ENCODE results near the gene PDZD2. TPM values are rescaled to one million over a fixed set of nuclear protein-coding genes. Genes with fewer than 3 reads are reported as not detected.

PDZD2 gene
- total RNA-seq, 1 donor from 2014 or later: 1.1 TPM

GRCh38 chr5:31832966-31833365 is 194.0 kb downstream of the PDZD2 start:
- Mint-ChIP-seq H3K4me1 (no peaks in the 10 kb centered on the region), H3K4me3 (no peak overlapping the region), H3K27me3 (ENCODE audit: insufficient read depth, low read depth) (no peaks in the 10 kb centered on the region), H3K9me3 (peaks cover 13% of the 10 kb centered on the region), H3K27ac (no peak overlapping the region), H3K36me3 (no peaks in the 10 kb centered on the region)
- no peak overlapping the region for H3K4me3 ChIP-seq
- no peak overlapping the region for H3K27ac ChIP-seq
- peaks cover 7% of the 10 kb centered on the region for H3K9me3 ChIP-seq (ENCODE audit: low read depth)
- no peaks in the 10 kb centered on the region for H3F3A ChIP-seq (ENCODE audit: low read depth)
- no peaks in the 10 kb centered on the region for H4K20me1 ChIP-seq (ENCODE audit: low read depth)
- TF ChIP-seq EZH2phosphoT487 (IDR thresholded peaks at IDR 0.05) (no peak), EZH2 (IDR thresholded peaks at IDR 0.05) (no peak), CTCF (IDR thresholded peaks at IDR 0.05) (no peak)
- H3K79me2 ChIP-seq (ENCODE audit: low read depth): no peaks in the 10 kb centered on the region
- no peaks in the 10 kb centered on the region for H3K27me3 ChIP-seq
- H3K36me3 ChIP-seq: no peaks in the 10 kb centered on the region
- H3K4me1 ChIP-seq: no peaks in the 10 kb centered on the region
- H3K9ac ChIP-seq: no peak overlapping the region
- no peak overlapping the region for H3K4me2 ChIP-seq
- H2AFZ ChIP-seq (replicated peaks): no peak overlapping the region
- DNase-seq (ENCODE audit: low spot score): no peak

- Histone ChIP-seq H3K4me3 (no peak overlapping the region), H3K27ac (no peak overlapping the region), H3K79me2 (ENCODE audit: low read depth) (no peaks in the 10 kb centered on the region), H4K20me1 (ENCODE audit: low read depth) (no peaks in the 10 kb centered on the region), H3K27me3 (no peaks in the 10 kb centered on the region), H3K36me3 (no peaks in the 10 kb centered on the region), H3F3A (ENCODE audit: low read depth) (no peaks in the 10 kb centered on the region), H3K9ac (no peak overlapping the region), H3K9me3 (ENCODE audit: low read depth) (peaks cover 3% of the 10 kb centered on the region), H2AFZ (replicated peaks) (no peak overlapping the region), H3K4me2 (no peak overlapping the region), H3K4me1 (no peaks in the 10 kb centered on the region)
- H3K4me3 Mint-ChIP-seq: no peak overlapping the region
- TF ChIP-seq EZH2 (IDR thresholded peaks at IDR 0.05): no peak
- TF ChIP-seq EZH2phosphoT487 (IDR thresholded peaks at IDR 0.05): no peak
- no peak for TF ChIP-seq CTCF (IDR thresholded peaks at IDR 0.05)
- no peaks in the 10 kb centered on the region for H3K27me3 Mint-ChIP-seq (ENCODE audit: insufficient read depth, low read depth)
- peaks cover 6% of the 10 kb centered on the region for H3K9me3 Mint-ChIP-seq
- DNase-seq (ENCODE audit: low spot score): no peak
- H3K27ac Mint-ChIP-seq: no peak overlapping the region
- no peaks in the 10 kb centered on the region for H3K4me1 Mint-ChIP-seq
- H3K36me3 Mint-ChIP-seq: no peaks in the 10 kb centered on the region
Measured at GRCh38 chr5:31833710-31834109, 194.8 kb downstream of the PDZD2 start.

GRCh38 chr5:31844622-31845345 is 205.9 kb downstream of the PDZD2 start:
- Histone ChIP-seq H3F3A (ENCODE audit: low read depth) (no peaks in the 10 kb centered on the region), H3K79me2 (ENCODE audit: low read depth) (no peaks in the 10 kb centered on the region), H3K27ac (no peak overlapping the region), H3K9me3 (ENCODE audit: low read depth) (no peaks in the 10 kb centered on the region), H3K4me1 (no peaks in the 10 kb centered on the region), H3K9ac (no peak overlapping the region), H3K4me2 (no peak overlapping the region), H3K4me3 (no peak overlapping the region), H3K36me3 (no peaks in the 10 kb centered on the region), H4K20me1 (ENCODE audit: low read depth) (no peaks in the 10 kb centered on the region), H2AFZ (replicated peaks) (no peak overlapping the region), H3K27me3 (no peaks in the 10 kb centered on the region)
- Mint-ChIP-seq H3K27ac (no peak overlapping the region), H3K9me3 (no peaks in the 10 kb centered on the region), H3K36me3 (no peaks in the 10 kb centered on the region), H3K27me3 (ENCODE audit: insufficient read depth, low read depth) (peaks cover 5% of the 10 kb centered on the region), H3K4me1 (no peaks in the 10 kb centered on the region), H3K4me3 (no peak overlapping the region)
- DNase-seq (ENCODE audit: low spot score): no peak
- TF ChIP-seq EZH2phosphoT487 (IDR thresholded peaks at IDR 0.05) (no peak), CTCF (IDR thresholded peaks at IDR 0.05) (no peak), EZH2 (IDR thresholded peaks at IDR 0.05) (no peak)

Measured in neural progenitor cell (in vitro differentiated cells).